Spleen (tissue), 11 donors: Measurements from ENCODE around the gene TLE4. TPM values are rescaled to one million over a fixed set of nuclear protein-coding genes. Genes with fewer than 3 reads are reported as not detected.

Source experiments
- DNase-seq: peaks from one replicate; pipeline ENCODE4 v3.0.0-alpha.2; 2020
- H3K27ac ChIP-seq, 8 donors: fragments of 200-600 bp; sonication (generic) in 7 of 8; 1 replicate in 4 of 8; 2 replicates in 4 of 8; pipeline versions ENCODE4 v1.5.0 to v1.8.0; 2016 to 2021; ENCODE audit warnings: inconsistent platforms in 4 of 8, mild to moderate bottlenecking in 4 of 8, moderate library complexity in 1 of 8
- H3K27me3 ChIP-seq, 7 donors: fragments of 200-600 bp; sonication (generic) in 6 of 7; replicated peaks in 1 of 7; 1 replicate in 4 of 7; 2 replicates in 3 of 7; pipeline versions ENCODE4 v1.5.0 to v1.8.0; 2016 to 2021; ENCODE audit warnings: inconsistent platforms in 3 of 7, mild to moderate bottlenecking in 1 of 7
- H3K36me3 ChIP-seq, 6 donors: fragments of 200-600 bp; sonication (generic) in 5 of 6; 1 replicate in 4 of 6; 2 replicates in 2 of 6; pipeline versions ENCODE4 v1.5.0 to v1.8.0; 2016 to 2021; ENCODE audit warnings: inconsistent platforms in 2 of 6
- H3K4me1 ChIP-seq, 6 donors: fragments of 200-600 bp; sonication (generic) in 5 of 6; 1 replicate in 3 of 6; 2 replicates in 3 of 6; pipeline versions ENCODE4 v1.5.0 to v1.8.0; 2016 to 2021; ENCODE audit warnings: inconsistent platforms in 3 of 6
- H3K4me3 ChIP-seq, 8 donors: fragments of 200-600 bp; sonication (generic) in 7 of 8; 1 replicate in 4 of 8; 2 replicates in 4 of 8; pipeline versions ENCODE4 v1.5.0 to v1.8.0; 2016 to 2021; ENCODE audit warnings: inconsistent platforms in 4 of 8, mild to moderate bottlenecking in 4 of 8, moderate library complexity in 2 of 8
- H3K9me3 ChIP-seq, 8 donors: fragments of 200-600 bp; sonication (generic) in 7 of 8; 1 replicate in 4 of 8; 2 replicates in 4 of 8; pipeline versions ENCODE4 v1.5.0 to v1.8.0; 2016 to 2021; ENCODE audit warnings: inconsistent platforms in 4 of 8
- POLR2A ChIP-seq, 3 donors: fragments of 450-650 bp; IDR thresholded peaks; one replicate each; pipeline ENCODE4 v1.5.1; 2017; ENCODE audit warnings: antibody characterized with exemption in 3 of 3, mild to moderate bottlenecking in 1 of 3
- POLR2AphosphoS5 ChIP-seq, 3 donors: sonication (generic); formaldehyde crosslinking; IDR thresholded peaks; one replicate each; pipeline ENCODE4 v1.5.1; 2017; ENCODE audit warnings: antibody characterized with exemption in 3 of 3
- WGBS, 5 donors: extraction: QIAGEN DNeasy Blood & Tissue Kit in 3 of 5; methylation state at CpG; one replicate each; pipeline versions ENCODE4 v1.1.5 to v1.1.7; 2013 to 2018; 5-methylcytosine and 5-hydroxymethylcytosine counted together
- intact Hi-C: fragments of 100-400 bp; cut with DNase I; formaldehyde crosslinking; loops from one replicate; pipeline ENCODE4 v1.15.0; 2023; ENCODE audit warnings: low total_unique reads
- polyA plus RNA-seq, 3 donors: library from polyadenylated mRNA; stranded (reverse); fragments of 200-250 nt; gene quantifications; one replicate each; pipeline ENCODE4 v1.2.1, GENCODE V29; 2013
- total RNA-seq, 7 donors: library from RNA; depleted of rRNA in 3 of 7; stranded (reverse); fragments of >200 nt in 3 of 7; fragmentation: NEBNext Ultra II Directional in 4 of 7; extraction: Animal tissue kit (Norgen Biotek cat#: 25700) in 4 of 7; gene quantifications; one replicate each; pipeline versions ENCODE4 v1.1.0 to v1.2.1, GENCODE V29; 2016 to 2021
- TF ChIP-seq, protein P1 (sequence below), 11 experiments: fragments of 200-600 bp in 7 of 11; fragments of 450-650 bp in 4 of 11; sonication (generic) in 4 of 11; IDR thresholded peaks in 8 of 11; conservative IDR thresholded peaks in 3 of 11; 1 replicate in 7 of 11; 2 replicates in 4 of 11; pipeline versions ENCODE4 v1.4.0 to v1.8.0; 2016 to 2021; ENCODE audit warnings: antibody characterized with exemption in 11 of 11, inconsistent platforms in 4 of 11, mild to moderate bottlenecking in 1 of 11
- donor health status: healthy with polysubstance abuse.
- donor health status: DM: no; HTN: no; CAD: no; lungs with moderate emphysema.
- donor health status: DM: no; HTN: no; CAD: no.
- donor health status: Bipolar disorder and iron deficiency.
- donor health status: healthy.
- donor health status: DM: no; HTN: no; CAD: no.
- donor health status: DM: yes; HTN: yes; CAD: no.

Gene TLE4
- total and polyA plus RNA-seq, 10 donors, result 7.8 to 92.8 (median 70.5) TPM

DNA sequence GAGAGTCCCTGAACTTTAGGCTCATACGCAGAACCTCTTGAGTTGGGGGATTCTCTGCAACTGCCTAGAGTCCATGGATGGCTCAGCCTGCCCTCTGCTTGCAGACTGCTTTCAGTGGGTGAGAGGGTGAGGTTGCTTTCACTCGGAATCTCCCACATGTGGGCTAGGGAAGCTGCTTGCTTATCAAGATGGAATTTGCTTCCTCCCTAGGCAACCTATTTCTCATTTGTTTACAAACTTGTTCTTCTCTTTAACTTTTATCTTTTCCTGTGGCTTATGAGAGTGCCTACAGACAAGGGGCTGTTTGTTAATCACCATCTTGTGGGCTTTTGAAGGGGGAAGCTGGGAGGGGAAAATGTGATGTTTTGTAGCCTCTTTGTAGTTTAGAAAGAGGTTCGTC lies 10.0 kb downstream of the TLE4 start:
- no peak for DNase-seq
- Histone ChIP-seq H3K27me3 (no peaks in the 10 kb centered on the region), H3K27ac (peak overlapping the region in 5 of 8 donors; percentile 7 to 74 (median 42)), H3K9me3 (no peaks in the 10 kb centered on the region), H3K4me3 (no peak overlapping the region), H3K36me3 (peaks cover 0 to 24% (median 0%) of the 10 kb centered on the region in 6 donors), H3K4me1 (peaks cover 13 to 100% (median 84%) of the 10 kb centered on the region in 6 donors)
- WGBS, 5 donors, result 23 to 34% (median 25%) methylated on average over 3 of the region's 3 CpGs
- intact Hi-C loops, result no loop called here
- TF ChIP-seq, protein P1, sequence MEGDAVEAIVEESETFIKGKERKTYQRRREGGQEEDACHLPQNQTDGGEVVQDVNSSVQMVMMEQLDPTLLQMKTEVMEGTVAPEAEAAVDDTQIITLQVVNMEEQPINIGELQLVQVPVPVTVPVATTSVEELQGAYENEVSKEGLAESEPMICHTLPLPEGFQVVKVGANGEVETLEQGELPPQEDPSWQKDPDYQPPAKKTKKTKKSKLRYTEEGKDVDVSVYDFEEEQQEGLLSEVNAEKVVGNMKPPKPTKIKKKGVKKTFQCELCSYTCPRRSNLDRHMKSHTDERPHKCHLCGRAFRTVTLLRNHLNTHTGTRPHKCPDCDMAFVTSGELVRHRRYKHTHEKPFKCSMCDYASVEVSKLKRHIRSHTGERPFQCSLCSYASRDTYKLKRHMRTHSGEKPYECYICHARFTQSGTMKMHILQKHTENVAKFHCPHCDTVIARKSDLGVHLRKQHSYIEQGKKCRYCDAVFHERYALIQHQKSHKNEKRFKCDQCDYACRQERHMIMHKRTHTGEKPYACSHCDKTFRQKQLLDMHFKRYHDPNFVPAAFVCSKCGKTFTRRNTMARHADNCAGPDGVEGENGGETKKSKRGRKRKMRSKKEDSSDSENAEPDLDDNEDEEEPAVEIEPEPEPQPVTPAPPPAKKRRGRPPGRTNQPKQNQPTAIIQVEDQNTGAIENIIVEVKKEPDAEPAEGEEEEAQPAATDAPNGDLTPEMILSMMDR (IDR thresholded peaks at IDR 0.05 in 8 of 11, conservative IDR thresholded peaks at IDR 0.05 in 3 of 11), result no peak
- TF ChIP-seq POLR2A (IDR thresholded peaks at IDR 0.05) (no peak), POLR2AphosphoS5 (IDR thresholded peaks at IDR 0.05) (no peak)

DNA sequence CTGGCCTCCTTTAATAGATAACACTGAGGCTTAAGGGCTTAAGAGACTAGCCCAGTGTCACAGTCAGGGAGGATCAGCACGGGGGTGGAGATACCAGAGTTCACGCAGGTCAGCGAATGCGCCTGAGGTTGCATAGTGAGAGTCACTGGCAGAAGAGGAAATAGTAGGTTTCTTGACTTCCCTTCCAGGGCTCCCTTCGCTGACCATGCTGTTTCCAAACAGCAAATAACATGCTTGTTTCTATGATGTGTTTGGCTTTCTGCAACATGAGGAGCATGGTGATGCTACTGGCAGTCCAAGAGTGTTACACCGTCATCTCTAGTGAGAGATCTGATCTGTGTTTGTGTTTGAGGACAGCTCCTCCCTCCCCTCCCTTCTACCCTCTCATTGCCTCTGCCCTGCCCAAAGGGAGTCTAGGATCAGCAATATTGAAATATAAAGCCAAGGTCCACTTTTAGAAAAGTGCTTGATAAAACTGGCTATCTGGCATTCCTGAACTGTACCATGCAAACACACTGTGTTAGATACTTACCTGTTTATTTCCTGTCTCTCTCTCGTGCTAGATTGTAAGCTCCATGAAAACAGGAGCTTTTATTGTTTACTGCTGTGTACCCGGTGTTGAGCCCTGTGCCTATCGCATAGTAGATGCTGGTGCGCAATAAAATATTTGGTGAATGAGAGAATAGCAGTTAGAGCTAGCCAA lies 12.3 kb downstream of the TLE4 start:
- Histone ChIP-seq H3K4me1 (peaks cover 11 to 97% (median 62%) of the 10 kb centered on the region in 6 donors), H3K27ac (peak overlapping the region in 7 of 8 donors; percentile 31 to 82 (median 74)), H3K27me3 (no peaks in the 10 kb centered on the region), H3K36me3 (peaks cover 0 to 28% (median 1%) of the 10 kb centered on the region in 6 donors), H3K4me3 (peak overlapping the region in 1 of 8 donors; percentile 50), H3K9me3 (no peaks in the 10 kb centered on the region)
- intact Hi-C loops, result no loop called here
- 48 to 67% (median 54%) methylated on average over 10 of the region's 10 CpGs for WGBS, 5 donors
- peak; percentile 90 for DNase-seq
- TF ChIP-seq POLR2A (IDR thresholded peaks at IDR 0.05) (no peak), POLR2AphosphoS5 (IDR thresholded peaks at IDR 0.05) (peak in 1 of 3 donors; percentile 83)
- TF ChIP-seq, protein P1 (IDR thresholded peaks at IDR 0.05 in 8 of 11, conservative IDR thresholded peaks at IDR 0.05 in 3 of 11), result no peak

- WGBS, 5 donors, result 43 to 61% (median 47%) methylated on average over 2 of the region's 2 CpGs
Measured at GRCh38 chr9:79584655-79584982, 12.9 kb downstream of the TLE4 start.

More at GRCh38 chr9:79584655-79584982, 12.9 kb downstream of the TLE4 start:
- Histone ChIP-seq H3K36me3 (peaks cover 0 to 26% (median 1%) of the 10 kb centered on the region in 6 donors), H3K27ac (peak overlapping the region in 7 of 8 donors; percentile 31 to 82 (median 74)), H3K9me3 (no peaks in the 10 kb centered on the region), H3K27me3 (no peaks in the 10 kb centered on the region), H3K4me3 (peak overlapping the region in 1 of 8 donors; percentile 50), H3K4me1 (peaks cover 11 to 97% (median 58%) of the 10 kb centered on the region in 6 donors)
- TF ChIP-seq, protein P1 (IDR thresholded peaks at IDR 0.05 in 8 of 11, conservative IDR thresholded peaks at IDR 0.05 in 3 of 11), result no peak
- TF ChIP-seq POLR2AphosphoS5 (IDR thresholded peaks at IDR 0.05) (no peak), POLR2A (IDR thresholded peaks at IDR 0.05) (no peak)
- intact Hi-C loops, result no loop called here
- no peak for DNase-seq
